Thyroid gland (tissue), 4 donors: ENCODE data around the gene PANK2.

ENCODE experiments used
- CTCF ChIP-seq, 6 experiments: fragments of 200-600 bp in 3 of 6; fragments of 450-650 bp in 3 of 6; sonication (generic) in 3 of 6; IDR thresholded peaks; one replicate each; pipeline ENCODE4 v1.5.1; 2016 to 2019; ENCODE audit warnings: antibody characterized with exemption in 6 of 6, mild to moderate bottlenecking in 2 of 6, inconsistent platforms in 1 of 6, moderate library complexity in 1 of 6
- POLR2A ChIP-seq, 2 donors: fragments of 450-650 bp; IDR thresholded peaks; one replicate each; pipeline ENCODE4 v1.6.1; 2017; ENCODE audit warnings: antibody characterized with exemption in 2 of 2, mild to moderate bottlenecking in 2 of 2, moderate library complexity in 1 of 2

- TF ChIP-seq CTCF (IDR thresholded peaks at IDR 0.05) (no peak), POLR2A (IDR thresholded peaks at IDR 0.05) (no peak)
Measured at GRCh38 chr20:3972161-3972560, 83.0 kb downstream of the PANK2 start.
